GDM1 (cell line): ENCODE data around the gene ZNF107.
"Not testable (repeated sequence)": the region's sequence is repeated elsewhere in the genome, so short reads cannot be mapped to it uniquely, and the experiment has no call there.

Experiments
- DNase-seq: peaks from one replicate; lab custom pipeline; 2025; lab: John Stamatoyannopoulos, UW

Gene ZNF107

GRCh38 chr7:64643566-64643965 is 22.4 kb upstream of the ZNF107 start:
- no peak for DNase-seq

DNA sequence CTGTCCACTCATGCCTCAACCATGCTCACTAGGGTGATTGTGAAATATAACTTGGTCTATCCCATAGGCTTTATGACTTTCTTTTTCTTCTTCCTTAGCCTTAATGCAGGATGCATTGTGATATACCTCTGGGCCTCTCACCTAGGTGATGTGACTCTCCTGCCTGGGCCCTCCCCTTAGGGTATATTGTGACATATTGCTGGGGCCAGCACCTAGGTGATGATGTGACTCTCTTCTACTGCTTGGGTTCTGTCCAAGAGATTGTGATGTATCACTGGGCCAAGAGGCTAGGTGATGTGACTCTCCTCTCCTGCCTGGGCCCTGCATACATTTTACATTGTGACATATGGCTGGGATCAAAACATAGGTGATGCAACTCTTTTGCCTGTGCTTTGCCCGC is 14.7 kb upstream of the ZNF107 start:
- DNase-seq: no peak

DNA sequence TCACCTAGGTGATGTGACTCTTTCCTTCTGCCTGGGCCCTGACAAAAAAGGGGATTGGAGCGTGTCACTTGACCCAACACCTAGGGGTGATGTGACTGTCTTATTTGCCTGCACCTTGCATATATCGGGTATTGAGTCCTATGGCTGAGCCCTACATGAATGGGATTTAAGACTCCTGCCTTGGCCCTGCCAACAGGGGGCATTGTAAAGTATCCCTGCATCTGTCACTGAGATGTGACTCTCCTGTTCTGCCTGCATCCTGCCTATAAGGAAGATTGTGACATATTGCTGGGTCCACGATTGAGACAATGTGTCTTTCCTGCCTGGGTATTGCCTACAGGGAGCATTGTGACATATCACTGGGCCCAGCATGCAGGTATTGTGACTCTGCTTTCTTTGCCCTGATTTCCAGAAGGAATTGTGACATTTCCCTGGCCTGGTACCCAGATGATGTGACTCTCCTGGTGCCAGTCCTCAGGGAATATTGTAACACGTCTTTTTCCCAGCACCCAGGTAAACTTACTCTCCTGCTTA is 14.2 kb upstream of the ZNF107 start:
- DNase-seq: no peak

- no peak for DNase-seq
These were observed 12.1 kb upstream of the ZNF107 start for GRCh38 chr7:64653721-64654401.

GRCh38 chr7:64654796-64655548 is 11.0 kb upstream of the ZNF107 start:
- no peak for DNase-seq

DNA sequence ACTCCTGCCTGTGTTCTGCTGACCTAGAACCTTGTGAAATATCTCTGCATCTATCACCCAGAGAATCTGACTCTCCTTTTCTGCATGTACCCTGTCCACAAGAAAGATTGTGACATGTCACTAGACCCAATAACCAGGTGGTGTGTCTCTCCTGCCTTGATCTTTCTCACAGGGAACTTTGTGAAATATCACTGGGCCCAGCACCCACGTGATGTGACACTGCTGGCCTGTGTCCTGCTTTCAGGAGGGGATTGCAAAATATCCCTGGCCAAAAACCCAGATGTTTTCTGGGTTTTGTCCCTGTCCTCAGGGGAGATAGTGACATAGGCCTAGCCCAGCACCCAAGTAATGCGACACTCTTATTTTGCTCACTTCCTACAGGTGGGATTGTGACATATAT is 10.1 kb upstream of the ZNF107 start:
- DNase-seq: no peak

DNA sequence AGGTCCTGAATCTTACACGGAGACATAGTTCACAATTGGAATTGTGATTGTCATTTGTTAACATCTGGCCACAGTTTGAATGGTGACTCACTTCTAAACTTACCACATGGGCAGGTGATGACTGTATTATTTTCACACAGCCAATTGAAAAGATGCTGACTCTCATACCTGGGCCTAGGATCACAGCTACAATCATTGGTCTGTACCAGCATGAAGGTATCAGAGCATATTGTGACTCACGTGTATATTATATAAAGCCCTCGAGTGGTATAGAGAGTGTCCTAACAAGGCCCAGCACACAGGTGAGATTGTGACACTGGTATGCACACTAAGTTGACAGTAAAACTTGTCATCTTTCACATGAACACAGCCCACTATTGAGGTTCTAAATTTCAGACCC is 9.4 kb upstream of the ZNF107 start:
- no peak for DNase-seq

- DNase-seq: not testable (repeated sequence)
These were observed 3.8 kb upstream of the ZNF107 start for GRCh38 chr7:64662091-64662490.

DNA sequence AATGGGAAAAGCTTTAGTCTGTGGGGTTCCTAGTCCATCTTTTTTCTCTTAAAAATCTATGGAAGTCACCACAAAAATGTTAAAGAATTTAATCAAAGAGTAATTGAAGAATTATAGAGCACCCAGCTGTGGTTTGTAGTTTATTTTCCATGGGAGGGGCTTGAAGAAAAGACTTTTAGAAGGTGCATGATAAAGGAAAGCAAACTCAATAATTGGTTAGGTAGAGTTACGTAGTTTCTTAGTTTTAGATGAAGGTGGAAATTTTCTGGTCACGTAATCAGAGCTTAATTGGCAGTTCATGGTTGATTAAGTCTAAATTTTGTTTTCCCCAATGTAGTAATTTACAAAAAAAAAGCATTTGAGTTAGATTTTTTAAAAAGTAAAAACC is 724 bp downstream of the ZNF107 start:
- no peak for DNase-seq

- no peak for DNase-seq
These were observed 1.4 kb downstream of the ZNF107 start for GRCh38 chr7:64667311-64667710.

DNA sequence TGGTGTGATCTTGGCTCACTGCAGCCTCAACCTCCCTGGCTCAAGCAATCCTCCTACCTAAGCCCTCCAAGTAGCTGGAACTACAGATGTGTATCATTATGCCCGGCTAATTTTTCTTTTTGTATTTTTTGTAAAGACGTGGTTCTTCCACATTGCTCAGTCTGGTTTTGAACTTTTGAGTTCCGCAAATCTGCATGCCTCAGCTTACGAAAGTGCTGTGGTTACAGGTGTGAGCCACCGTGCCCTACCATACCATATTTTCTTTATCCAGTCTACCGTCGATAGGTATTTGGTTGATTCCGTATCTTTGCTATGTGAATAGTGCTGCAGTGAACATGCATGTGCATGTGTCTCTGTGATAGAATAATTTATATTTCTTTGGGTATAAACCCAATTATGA is 6.5 kb downstream of the ZNF107 start:
- no peak for DNase-seq

GRCh38 chr7:64685091-64685490 is 19.2 kb downstream of the ZNF107 start:
- no peak for DNase-seq

DNA sequence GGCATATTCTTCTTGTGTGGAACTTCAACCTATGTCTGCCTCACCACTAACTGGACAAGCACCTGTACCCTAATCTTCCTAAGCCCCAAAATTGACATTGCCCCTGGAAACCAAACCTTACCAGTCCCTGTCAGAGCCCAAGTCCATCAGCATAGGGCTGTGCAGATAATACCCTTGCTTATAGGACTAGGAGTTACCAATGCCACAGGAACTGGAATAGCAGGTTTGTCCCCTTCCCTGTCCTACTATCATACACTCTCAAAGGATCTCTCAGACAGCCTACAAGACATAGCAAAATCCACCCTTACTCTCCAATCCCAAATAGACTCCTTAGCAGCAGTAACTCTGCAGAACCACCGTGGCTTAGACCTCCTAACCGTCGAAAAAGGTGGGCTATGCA is 19.8 kb downstream of the ZNF107 start:
- DNase-seq: no peak

DNA sequence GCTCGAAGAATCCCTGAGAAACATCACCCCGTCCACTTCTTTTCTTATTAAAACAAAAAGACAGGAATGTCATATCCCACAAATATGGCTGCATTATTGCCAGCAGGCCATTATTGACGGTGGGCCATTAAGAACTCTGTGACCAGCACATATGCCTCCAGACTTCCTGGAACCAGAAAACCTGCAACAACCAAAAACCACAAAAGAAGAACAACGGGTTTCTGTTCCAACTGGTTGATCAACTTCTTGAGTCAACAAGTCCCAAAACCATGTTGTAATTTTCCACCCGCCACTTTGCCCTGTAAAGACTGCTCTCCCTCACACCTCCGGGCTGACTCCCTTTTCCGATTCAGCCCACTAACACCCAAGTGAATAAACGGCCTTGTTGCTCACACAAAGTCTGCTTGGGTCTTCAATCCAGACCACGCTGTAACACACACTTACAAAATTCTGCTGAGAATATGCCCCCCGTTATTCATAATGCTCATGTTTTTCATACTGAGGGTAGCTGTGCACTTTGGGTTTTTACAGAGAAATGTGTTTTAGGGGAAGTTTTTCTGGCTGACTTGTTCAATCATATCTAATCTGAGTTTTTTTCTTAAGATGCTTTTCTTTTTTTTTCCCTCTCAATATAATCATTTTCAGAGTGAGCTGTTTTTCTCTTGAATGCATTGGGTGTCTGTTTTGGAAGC is 20.7 kb downstream of the ZNF107 start:
- DNase-seq: peak; percentile 7

DNA sequence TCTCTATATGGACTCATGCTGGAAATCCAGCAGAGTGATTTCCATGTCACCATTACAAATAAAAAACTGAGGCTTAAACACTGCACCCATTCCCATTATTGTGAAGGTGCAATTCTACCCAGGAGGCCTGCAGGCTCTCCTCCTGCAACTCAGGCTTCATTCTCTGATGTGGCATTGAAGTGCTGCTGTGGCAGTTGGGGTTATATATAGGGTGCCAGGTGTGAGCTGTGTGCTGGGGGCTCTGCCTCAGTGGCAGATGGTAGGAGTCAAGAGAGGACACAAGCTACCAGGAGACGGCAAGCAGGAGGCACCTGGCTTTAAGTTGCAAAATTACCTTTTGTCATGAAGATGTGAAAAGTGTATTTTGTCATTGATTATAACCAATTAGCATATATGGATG is 21.3 kb downstream of the ZNF107 start:
- no peak for DNase-seq

DNA sequence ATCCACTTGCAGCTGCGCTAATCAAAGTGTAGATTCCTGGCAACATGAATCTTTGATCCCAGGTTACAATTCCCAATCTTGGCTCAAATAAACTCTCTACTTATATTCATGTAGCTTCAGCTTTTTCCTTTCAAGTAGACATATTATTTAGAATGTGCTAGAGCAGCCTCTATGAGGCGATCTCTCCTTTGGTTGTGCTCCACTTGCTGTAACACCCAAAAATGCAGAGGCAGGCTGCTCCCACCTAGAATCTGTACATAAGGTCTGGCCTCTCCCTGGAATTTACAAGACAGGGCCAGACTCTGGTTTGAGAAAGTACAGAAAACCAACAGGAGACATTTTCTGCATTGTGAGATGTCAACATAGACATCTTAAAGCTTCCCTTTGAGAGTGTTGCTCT is 23.1 kb downstream of the ZNF107 start:
- no peak for DNase-seq

DNA sequence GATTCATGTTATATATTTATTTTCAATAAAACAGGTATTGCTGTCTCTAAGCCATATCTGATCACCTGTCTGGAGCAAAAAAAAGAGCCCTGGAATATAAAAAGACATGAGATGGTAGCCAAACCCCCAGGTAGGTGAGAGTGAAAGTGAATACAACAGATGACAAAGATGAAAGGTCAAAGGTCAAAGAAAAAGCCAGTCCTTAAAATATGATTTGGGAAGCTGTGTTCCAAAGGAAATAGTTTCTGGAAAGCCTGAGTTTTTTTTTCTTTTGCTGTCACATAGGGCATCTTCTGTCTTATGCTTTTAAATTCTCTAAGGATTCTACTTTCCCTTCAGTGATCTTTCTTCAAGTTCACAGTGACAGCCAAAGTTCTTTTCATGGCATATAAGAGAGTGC is 25.9 kb downstream of the ZNF107 start:
- no peak for DNase-seq

GRCh38 chr7:64697863-64698262 is 31.9 kb downstream of the ZNF107 start:
- not testable (repeated sequence) for DNase-seq

- no peak for DNase-seq
These were observed 40.8 kb downstream of the ZNF107 start for GRCh38 chr7:64706625-64707292.

GRCh38 chr7:64717896-64718295 is 52.0 kb downstream of the ZNF107 start:
- not testable (repeated sequence) for DNase-seq

DNA sequence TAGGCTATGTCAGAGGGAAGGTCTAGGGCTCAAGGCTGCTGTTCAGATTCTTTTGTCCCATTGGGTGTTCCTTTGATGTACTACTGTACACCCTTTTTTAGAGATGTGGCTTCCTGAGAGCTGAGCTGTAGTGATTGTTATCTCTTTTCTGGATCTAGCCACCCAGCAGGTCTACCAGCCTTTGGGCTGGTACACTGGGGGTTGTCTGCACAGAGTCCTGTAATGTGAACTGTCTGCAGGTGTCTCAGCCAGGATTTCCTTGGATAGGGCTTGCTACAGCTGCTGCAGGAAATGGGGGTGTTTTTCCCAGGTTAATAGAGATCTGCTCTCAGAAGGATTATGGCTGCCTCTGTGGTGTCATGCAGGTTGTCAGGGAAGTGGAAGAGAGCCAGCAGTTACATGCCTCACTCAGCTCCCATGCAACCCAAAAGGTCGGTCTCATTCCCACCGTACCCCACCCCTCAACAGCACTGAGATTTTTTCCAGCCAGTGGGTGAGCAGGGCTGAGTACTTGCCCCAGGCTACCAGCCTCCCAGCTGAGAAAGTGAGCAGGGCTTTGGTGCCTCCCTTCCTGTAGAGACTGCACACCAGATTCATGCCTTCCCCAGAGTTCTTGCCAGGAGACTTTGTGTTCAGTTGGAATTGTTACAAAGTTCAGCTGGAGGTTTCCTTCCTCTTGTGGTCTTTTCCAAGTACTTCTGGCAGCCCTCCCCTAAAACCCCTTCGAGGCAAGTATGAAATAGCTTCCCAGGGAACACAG is 63.3 kb downstream of the ZNF107 start:
- DNase-seq: no peak
